HG03558 (cell line): ENCODE measurements around the gene NINJ2.

Source experiments
- ATAC-seq: cut with Tn5 transposase; IDR thresholded peaks from one replicate; pipeline ENCODE4 v1.9.1; 2021; ENCODE audit warnings: moderate number of reproducible peaks; ENCODE audit not compliant: unreplicated experiment; ENCODE audit errors: extremely low read depth

NINJ2 gene

DNA sequence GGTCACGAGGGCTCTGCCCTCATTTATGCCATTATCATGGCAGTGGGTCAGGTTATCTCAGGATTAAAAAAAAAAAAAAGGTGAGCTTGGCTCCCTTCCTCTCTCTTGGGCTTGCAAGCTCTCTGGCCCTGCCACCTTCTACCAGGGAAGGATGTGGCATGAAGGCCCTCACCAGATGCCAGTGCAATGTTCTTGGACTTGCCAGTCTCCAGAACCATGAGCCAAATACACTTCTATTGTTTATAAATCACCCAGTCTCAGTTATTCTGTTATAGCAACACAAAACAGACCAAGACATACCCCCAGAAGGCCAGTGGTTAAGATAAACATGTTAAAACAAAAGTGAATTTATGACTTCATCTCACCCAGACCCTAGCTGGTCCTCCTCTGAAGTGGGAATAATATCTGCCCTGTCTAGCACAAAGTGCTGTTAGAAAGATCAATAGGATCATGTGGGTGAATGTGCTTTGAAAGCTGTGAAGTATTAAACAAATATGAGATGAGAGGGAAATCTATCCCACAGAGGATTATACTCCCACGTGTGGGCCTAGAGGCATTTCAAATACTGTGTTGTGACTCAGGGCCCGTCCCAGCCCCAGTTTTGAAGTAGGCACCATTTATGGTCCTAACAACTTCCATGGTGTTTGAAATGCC lies 88.6 kb downstream of the NINJ2 start:
- no peak for ATAC-seq

DNA sequence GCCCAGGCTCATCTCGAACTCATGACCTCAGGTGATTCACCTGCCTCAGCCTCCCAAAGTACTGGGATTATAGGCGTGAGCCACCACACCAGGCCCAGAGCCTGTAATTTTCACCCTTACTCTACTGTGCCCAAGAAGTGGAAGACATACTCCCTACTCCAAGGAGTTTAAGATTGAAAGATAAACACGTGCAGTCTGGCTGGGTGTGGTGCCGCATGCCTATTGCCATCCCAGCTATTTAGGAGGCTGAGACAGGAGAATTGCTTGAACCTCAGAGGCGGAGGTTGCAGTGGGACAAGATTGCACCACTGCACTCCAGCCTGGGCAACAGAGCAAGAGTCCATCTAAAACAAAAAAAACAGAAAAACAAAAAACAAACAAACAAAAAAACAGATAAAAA lies 90.0 kb downstream of the NINJ2 start:
- no peak for ATAC-seq

DNA sequence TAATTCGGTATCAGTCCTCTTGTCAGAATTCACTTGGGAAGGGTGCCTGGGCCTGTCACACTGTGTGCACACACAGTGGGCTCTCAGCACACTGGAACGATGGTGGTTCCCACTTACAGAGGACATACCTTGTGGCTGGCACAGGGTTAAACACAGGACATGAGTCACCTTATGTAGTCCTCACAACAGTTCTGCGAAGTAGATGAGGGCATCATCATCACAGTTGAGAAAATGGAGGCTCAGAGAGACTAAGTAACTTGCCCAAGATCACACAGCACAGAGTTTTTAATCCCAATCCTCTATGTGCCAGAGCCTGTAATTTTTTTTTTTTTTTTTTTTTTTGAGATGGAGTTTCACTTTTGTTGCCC lies 90.7 kb downstream of the NINJ2 start:
- ATAC-seq, result no peak

DNA sequence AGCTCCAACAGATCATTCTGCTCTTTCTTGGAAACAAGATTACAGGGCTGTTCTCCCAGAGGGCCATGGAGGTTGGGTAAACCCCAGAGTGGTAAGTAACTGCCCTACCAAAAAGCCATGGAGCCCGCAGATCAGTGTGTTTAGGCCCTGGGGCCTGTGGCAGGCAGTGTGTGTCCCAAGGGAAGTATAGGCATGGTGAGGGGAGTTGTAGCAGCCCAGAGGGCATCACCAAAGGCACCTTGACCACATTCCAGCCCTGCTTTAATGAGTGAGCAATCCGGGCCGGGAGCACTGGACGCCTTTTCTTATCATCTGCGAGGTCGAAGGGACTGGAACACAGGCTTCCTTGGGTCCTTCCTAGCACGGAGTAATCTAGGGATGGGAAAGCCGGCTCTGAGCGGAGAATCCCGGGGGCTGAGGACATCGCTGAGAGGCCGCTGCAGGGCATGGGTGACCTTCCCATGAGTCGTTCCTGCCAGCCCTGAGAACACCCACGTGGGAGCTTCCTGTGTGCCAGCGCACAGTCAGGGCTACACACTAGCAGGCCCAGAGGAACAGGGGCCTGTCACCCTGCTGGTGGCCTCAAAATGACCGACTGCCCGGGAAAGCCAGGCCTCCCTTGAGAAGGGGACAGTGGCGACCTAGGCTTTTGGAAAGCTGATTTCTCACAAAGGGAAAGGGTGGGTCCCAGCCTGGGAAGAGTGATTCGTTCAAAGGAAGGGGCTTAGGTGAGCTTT lies 91.3 kb downstream of the NINJ2 start:
- no peak for ATAC-seq

DNA sequence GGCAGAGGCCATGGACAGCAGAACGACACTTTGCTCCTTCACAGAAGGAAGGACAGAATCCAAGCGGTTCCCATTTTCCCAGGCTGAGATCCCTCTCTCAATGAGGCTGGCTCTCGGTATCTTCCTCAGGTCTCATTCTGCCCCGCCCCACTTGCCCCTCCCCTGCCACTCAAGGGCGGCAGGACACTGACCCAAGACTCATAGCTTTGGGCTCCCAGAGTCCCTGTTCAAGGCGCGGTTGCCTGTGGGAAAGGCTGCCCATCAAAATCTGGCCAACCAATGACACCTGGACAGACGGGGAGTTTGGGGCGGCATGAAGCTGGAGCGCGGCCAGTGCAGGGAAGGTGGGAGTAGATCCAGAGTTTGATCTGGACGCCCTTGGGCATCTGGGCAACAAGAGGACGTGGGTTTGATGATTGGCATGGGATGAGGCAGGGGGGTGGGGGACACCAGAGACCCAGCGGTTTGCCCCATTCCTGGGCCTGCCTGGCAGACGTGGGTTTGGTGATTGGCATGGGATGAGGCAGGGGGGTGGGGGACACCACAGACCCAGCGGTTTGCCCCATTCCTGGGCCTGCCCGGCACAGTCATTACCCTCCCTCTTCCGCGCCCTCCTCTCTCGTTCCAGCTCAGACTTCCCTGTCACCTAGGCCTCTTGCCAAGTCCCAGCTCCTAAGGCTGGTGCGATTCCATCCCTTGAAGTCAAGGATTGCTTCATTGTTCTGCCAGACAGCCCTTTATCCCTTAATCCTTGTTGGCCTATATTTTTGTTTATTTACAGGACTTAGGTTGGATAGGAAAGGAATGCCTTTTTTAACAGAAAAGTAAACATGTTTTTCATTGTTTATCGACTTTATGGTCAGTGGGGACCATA lies 92.1 kb downstream of the NINJ2 start:
- ATAC-seq, result no peak

DNA sequence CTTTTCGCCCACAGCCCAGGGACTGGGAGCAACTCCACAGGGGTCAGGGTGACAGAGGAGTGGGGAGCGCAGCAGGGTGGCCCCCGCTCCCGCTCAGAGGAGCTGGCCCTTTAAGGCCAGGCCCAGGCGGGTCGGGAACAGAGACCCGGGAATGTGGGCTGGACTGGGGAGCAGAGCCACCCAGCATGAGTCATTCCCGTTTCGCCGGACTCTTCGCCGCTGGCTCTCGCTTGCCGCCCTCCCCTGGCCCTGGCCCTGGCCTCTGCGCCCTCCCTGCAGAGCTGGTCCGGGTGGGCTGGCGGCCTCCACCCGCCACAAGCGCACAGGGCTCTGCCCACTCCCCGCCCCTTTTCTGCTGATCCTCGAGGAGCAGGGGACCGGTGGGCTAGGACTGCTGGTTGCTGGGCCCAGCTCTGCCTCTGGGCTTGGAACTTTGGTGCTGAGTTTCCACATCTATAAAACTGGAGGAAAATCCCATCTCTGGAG lies 92.8 kb downstream of the NINJ2 start:
- no peak for ATAC-seq

DNA sequence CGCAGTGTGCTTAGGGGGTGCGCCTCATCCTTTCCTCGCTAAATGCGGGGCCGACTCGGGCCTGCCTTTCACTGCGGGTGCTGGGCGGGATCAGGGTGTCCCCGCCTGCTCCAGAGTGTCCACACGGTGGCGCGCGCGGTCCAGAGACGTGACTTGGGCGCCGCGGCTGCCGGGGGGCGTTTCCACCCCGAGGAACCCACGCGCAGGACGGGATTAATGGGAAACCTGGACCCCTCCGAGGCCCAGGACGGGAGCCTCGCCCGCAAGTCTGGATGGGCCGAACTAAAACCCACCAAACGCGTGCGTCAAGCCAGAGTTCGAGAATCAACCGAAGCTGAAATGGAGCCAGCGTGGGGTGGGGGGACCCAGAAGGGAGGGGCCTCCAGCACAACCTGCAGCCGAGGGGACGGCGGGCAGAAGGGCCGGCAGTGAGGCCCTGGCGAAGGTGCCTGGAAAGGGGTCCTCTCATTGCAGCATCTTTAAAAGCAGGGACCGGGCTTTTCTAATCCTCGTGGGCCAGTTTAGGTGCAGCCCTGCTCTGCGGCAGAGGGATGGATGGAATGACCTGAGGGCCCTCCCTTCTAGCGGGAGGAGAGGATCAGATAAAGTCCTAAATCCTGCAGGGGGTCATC lies 93.3 kb downstream of the NINJ2 start:
- no peak for ATAC-seq

DNA sequence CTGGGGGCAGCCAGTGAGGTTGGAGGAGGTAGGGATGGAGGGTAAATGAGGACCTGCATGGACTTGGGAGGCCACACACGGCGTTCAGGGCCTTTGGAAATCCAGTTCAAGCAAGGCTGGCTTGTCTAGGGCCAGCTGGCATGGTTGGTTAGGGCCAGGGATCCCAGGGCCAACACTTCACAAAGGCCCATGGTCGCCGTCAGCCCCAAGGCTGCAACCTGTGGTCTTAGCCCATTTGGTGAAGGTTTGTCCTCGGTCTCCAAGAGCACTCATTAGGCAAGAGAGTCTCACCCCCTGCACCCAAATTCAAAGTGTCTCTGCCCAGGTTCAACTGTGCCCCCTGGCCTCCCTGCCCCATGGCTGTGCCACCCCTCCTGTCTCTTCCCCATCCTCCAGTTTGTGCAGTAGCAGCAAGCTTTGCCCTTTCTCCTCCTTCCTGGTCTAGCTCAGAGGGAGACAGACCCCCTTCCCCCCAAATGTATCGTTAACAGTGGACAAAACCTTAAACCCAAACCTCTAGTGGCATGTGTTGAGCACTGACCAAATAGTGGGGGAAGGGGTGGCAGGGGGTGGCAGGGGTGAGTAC lies 94.1 kb downstream of the NINJ2 start:
- ATAC-seq, result no peak

DNA sequence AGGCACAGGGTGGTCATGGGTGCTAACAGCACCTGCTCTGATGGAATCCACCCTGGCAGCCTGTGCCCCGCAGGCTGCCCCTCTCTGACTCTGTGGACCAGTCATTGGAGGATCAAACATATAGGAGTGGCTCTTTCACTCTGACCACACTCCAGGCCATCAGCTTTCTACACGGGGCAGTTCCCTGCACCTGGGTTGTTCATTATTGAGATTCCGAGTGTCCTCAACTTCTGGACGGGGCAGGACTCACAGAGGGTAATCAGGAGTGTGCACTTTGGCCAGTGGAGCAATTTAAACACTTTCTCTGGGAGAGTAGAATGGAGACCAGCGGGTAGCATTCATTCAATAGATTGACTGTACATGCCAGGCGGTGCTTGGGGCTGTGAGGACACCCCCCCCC lies 94.8 kb downstream of the NINJ2 start:
- ATAC-seq, result no peak

DNA sequence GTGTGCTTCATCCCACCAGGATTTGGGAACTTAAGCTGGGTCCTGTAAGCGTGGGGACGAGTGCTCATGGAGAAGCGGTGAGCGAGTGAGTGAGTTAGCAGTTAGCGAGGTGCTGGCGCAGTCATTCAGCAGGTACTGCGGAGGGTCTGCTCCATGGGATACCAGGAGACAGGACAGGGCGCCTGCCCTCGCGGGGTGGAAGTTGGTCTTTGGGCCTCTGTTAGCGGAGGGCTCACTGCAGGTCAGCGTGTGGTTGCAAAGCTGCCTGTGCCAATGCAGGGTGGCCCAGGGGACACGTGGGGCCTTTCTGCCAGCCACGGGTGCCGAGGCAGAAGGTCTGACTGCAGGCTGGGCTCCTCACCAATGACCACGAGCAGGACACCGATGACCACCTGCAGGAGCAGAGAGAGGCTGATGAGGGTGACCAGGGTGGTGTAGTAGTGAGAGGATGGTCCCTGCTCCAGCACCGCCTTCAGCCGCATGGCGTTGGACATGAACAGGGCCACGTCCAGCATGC lies 97.6 kb downstream of the NINJ2 start:
- no peak for ATAC-seq

DNA sequence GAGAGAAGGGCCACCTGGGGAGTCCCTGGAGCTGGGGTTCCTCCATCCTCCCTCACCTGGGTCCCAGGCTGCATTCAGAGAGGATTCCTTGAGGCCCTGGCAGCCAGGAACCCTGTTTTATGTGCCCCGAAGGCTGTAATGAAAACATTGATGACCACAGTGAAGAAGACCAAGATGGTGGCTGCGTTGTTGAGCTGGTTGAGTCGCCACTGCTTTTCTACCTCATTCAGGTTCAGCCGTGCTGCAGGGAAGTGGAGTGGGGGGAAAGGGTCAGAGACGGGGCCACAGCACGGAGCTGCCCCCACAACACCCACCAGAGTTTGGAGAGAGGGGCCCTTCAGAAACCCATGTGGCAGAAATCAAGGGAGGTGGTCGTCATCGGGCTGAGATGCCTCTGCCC lies 98.1 kb downstream of the NINJ2 start:
- no peak for ATAC-seq

DNA sequence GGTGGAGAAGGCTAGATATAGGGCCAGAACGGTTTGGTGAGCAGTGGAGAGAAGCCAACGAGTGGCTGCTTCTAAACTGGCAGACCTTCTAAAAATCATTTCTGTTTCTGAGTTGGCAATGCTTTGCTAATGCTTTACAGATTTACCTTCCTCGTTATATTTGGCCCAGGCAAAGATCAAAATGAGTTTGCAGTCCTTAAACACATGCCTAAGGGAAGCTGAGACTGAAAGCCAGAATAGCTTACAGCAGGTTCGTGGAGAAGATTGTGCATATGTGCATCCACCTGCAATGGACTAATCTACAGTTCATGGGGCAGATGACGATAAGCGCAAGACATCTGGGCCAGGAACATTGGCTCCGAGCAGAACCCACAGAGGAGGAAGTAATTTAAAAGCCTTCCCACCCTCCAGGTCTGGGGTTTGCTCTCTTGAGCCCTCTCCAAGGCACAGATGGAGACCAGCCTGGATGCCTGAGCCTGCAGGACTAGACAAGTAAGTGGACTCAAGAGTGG lies 99.4 kb downstream of the NINJ2 start:
- no peak for ATAC-seq

DNA sequence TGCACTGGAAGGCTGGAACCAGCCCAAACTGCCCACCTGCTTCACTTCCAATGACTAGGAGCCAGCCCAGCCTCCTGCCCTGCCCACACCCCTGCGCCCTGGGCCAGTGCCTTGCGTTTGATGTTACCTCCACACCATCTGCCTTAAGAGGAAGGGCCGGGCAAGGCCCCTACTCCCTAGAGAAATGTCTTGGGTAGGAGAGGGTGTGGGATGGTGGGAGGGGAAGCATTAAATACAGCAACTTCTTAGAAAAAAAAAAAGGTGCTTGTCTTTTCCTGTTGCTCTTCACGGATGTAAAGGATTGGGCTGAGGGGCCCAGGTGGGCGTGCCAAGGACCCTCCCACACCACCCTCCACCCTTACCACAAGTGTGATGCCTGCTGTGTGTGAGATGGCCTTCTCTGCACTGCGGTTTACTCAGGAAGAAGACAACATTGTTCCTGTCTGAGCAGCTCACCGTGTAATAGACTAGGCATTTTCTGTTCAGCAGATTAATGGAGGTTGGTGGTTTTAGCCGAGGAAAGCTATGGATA lies 99.9 kb downstream of the NINJ2 start:
- no peak for ATAC-seq

DNA sequence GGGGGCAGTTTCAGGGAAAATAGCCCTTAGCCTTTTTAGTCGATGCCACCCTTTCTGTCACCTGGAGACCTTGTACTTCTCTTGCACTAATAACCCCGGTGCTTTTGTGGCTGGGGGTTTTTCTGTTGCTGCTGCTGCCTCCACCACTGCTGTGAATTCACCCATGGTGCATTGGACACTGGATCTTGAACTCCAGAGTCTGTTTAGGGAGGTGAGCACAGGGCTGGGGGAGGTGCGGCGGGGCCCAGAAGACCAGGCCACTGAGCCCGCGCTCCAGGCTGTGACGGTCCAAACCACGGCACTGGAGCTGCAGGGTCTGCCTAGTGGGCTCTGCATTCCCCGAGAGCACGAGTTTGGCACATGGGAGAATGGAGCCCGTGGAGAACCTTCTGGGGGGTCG lies 100.6 kb downstream of the NINJ2 start:
- no peak for ATAC-seq

DNA sequence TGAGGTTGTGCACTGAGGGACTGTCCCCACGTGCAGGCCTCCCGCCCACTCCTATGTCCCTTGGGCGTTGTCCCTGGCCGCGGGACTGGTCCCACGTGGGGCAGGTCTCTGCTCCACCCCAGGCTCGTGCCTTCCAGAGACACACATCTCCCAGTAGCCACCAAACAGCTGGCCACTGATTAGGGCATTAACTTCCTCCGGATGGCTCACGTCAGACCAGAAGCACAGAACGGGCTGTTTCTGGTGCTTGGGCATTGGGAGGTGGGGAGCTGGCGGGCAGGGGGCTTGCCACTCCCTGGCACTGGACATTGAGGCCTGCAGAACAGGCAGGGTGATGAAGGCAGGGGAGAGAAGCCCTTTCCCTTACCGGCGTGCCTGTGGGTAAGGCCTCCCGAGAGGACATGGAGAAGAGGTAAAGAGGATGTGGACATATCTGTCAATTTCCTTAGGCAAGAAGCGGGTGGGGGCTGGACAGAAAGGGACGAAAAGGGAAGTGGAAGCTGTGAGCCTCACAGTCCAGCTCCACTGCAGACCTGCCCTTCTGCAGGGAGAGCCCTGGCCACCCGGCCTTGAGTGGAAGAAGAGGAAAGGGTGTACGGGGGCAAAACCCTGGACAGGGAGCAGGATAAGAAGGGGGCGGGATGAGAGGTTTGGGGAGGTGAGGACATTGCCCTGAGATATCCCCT lies 101.2 kb downstream of the NINJ2 start:
- no peak for ATAC-seq

DNA sequence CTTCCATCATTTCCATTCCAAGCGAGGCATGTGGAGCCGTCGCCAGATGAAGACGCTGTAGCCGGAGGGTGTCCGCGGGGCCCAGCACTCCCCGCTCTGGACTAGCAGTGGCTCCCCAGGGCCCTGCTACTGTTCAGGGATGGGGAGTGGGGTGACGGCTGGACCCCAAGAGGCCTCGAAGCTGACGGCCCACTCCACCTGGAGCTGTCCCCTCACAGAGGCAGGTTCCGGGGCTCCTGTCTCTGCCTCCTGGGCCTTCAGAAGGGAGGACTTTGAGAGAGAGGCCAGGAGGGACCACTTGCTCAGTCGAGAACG lies 101.9 kb downstream of the NINJ2 start:
- no peak for ATAC-seq

DNA sequence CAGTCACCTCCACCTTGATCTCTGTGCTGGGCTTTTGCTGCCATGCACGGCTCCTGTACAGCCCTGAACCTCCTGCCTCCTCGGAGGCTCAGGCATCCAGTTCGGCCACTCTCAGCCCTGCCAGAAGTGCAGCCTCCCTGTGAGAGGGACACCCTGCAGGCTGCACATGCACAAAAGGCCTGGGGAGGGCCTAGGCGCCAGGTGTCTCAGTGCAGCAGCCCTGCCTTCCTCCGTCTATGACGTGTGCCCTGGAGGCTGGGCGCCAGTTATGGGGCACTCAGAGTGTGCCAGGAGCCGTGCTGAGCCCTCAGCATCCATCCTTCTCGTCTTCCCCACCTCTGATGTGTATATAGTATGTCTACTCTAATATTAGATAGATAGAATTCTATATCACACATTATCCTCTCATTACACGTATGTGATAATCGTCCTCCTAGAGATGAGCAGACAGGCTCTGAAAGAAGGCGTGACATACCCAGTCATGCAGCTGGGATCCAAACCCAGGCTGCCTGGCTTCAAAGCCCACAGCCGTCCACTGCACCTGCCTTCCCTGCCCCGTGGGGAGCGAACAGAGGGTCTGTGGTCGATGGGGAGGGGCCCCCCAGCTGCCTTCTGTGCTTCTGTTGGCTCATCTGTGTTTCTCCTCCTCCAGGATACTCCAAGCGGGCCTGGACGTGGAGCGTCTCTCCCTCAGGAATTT lies 102.4 kb downstream of the NINJ2 start:
- ATAC-seq, result no peak

DNA sequence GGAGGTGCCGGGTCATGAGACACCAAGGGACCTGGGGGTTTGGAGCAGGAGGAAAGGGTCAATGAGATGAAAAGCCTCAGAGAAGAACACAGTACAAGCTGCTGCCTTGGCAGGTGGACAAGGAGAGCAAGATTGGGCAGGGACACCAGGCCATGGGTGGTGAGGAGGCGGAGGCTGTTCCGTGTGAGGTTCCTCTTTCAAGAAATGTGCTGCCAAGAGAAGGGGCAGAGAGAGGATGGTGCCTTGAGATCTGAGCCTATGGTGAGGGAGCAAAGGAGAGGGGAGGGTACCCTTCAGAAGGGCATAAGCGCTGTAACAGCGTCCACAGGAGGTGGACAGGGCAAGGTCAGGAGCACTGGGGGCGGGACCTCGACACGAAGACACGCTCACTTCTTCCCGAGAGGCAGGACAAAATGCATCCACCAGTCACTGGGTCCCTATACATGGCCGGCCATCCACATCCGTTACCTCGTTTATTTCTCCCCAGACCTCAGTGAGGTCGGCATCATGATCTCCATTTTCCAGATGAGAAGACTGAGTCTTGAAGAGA lies 103.3 kb downstream of the NINJ2 start:
- ATAC-seq, result no peak
